ENCODE results near the gene PPP1R3C. TPM values are rescaled to one million over a fixed set of nuclear protein-coding genes. Genes with fewer than 3 reads are reported as not detected.
A peak's percentile ranks its signal among the peaks of the same experiment; 100 is the strongest.

The PPP1R3C gene
- total RNA-seq, 2 donors from 2014 or later, result 10.6 to 20.5 TPM

DNA sequence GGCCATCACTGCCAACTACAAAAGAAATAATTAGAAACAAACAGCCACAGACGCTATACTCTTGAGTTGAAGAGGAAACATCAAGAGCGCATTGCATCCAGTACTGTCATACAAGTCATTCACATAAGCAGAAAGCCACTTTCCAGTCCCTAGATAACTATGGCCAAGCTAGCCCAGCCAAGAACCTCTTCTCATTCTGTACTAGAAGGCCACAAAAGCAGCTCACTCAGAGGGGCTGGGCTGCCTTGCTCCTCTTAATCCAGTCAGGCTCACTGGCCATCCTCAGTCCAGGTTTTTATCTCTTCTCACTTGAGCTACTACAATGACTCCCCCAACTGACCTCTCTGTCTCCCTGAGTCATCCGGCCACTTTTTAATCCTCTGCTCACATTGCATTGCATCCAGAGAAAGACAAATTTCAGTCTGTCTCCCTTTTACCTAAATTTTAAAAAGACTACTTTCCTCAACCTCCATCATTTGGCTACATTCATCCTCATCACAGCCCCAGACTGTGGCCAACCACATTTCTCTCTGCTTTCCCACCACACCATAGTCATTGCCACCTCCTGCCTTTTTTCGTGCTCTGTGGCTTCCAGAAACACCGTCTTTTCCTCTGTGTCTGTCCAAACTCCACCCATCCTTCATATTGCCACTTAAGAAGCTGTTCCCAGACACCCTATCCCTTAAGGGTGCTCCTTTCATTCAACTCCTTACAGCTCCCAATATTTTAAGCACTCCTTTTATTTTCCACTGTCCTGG, 25.0 kb downstream of the PPP1R3C start:
- Histone ChIP-seq H3K27me3 (replicated peaks; ENCODE audit: insufficient read depth) (no peaks in the 10 kb centered on the region), H3K4me3 (no peak overlapping the region), H3K9me3 (no peaks in the 10 kb centered on the region), H3K36me3 (no peaks in the 10 kb centered on the region), H3K4me1 (replicated peaks) (peaks cover 3% of the 10 kb centered on the region), H3K27ac (peak overlapping the region; percentile 64 to 78)
- 31% methylated on average over 5 of the region's 5 CpGs for WGBS
- DNase-seq (ENCODE audit: low spot score), result no peak
- TF ChIP-seq POLR2A (IDR thresholded peaks at IDR 0.05) (no peak), POLR2AphosphoS5 (IDR thresholded peaks at IDR 0.05) (no peak)
- TF ChIP-seq, protein P1, sequence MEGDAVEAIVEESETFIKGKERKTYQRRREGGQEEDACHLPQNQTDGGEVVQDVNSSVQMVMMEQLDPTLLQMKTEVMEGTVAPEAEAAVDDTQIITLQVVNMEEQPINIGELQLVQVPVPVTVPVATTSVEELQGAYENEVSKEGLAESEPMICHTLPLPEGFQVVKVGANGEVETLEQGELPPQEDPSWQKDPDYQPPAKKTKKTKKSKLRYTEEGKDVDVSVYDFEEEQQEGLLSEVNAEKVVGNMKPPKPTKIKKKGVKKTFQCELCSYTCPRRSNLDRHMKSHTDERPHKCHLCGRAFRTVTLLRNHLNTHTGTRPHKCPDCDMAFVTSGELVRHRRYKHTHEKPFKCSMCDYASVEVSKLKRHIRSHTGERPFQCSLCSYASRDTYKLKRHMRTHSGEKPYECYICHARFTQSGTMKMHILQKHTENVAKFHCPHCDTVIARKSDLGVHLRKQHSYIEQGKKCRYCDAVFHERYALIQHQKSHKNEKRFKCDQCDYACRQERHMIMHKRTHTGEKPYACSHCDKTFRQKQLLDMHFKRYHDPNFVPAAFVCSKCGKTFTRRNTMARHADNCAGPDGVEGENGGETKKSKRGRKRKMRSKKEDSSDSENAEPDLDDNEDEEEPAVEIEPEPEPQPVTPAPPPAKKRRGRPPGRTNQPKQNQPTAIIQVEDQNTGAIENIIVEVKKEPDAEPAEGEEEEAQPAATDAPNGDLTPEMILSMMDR (IDR thresholded peaks at IDR 0.05), result no peak
- intact Hi-C loops (cut with DNase I), result loop anchor here (2.0 kb wide), 1 partner anchor 25 kb away; the partner anchor contains the start of gene PPP1R3C

DNA sequence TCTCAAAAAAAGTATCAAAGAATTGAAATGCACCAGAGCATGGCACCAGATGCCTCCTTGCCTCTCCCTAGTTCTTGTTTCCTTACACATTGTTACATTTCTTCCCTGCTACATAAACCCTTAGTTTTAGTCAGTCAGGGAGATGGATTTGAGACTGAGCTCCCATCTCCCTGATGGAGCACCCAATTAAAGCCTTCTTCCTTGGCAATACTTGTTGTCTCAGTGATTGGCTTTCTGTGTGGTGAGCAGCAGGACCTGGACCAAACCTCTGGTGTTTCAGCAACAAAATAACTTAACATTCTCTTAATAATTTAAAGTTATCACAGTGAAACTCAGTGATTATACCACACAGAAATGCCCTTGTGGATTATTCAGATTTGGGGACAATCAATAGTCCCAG, 26.9 kb downstream of the PPP1R3C start:
- intact Hi-C loops (cut with DNase I), result no loop called here
- Histone ChIP-seq H3K27ac (peak overlapping the region in 1 of 2 donors; percentile 43), H3K9me3 (no peaks in the 10 kb centered on the region), H3K27me3 (replicated peaks; ENCODE audit: insufficient read depth) (no peaks in the 10 kb centered on the region), H3K36me3 (no peaks in the 10 kb centered on the region), H3K4me1 (replicated peaks) (peaks cover 3% of the 10 kb centered on the region), H3K4me3 (no peak overlapping the region)
- TF ChIP-seq, protein P1 (IDR thresholded peaks at IDR 0.05), result no peak
- TF ChIP-seq POLR2AphosphoS5 (IDR thresholded peaks at IDR 0.05) (no peak), POLR2A (IDR thresholded peaks at IDR 0.05) (no peak)
- no peak for DNase-seq (ENCODE audit: low spot score)

DNA sequence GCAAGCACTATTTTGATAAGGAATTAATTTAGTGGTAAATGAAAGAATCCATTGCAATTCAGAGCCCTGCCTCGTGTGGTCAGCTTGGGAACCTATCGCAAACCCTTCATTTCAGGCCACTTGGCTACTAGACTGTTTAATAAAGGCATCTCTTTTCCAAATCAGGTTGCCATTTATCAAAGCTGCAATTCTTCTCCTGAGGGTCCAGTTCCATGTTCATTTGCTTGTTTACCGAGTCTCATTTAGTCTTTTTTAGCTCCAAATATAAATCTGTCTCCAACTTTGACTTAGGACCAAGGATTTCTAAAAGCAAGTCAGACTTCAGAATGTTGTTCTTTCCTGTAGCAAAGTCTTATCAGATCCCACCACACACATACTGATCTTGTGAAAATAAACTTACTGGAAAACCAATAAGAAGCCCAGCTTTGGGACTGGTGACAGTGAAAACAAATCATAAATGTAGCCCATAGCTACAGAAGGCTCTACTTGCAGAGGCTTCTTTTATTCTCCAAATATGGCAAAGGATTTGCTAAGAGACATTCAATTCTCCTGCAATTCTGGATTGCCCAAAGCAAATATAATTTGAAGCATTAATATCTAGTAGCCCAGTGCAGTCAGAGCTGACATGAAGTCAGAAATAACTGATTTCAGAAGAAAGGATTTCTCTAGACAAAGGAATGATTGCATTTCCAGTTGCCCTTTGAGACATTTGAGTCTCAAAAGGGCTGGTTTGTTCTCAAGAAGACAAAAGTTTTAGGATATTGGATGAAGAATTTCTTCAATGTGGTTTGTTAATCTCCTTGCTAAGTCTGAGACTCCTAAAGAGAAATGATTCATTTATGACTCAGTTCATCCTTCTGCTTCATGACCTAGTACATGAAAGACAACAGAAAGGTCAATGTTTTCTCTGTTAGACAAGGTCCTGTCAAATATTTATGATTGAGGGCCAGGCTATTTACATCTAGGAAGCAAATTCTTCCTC, 28.0 kb downstream of the PPP1R3C start:
- peaks cover 3% of the 10 kb centered on the region for H3K4me1 ChIP-seq (replicated peaks)
- no peak for DNase-seq (ENCODE audit: low spot score)
- H3K27ac ChIP-seq, result peak overlapping the region; percentile 43 to 52

DNA sequence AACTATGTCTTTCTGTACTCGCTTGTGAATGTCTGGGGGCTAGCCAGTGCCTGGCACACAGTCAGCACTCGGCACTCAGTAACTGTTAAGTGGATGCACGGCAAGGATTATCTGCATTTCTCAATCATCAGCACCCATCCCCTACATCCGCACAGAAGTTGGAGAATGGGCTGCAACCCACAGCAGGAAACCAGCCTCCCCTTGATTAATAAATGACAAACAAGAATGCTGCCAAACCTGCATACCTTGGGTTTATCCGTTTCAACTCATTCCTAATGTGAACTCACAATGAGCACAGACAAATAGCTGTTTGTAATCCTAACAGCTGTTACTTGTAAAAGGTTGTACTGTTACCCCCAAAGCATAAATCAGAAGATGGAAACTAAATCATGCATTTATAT, 28.9 kb downstream of the PPP1R3C start:
- WGBS, result 17% methylated on average over 5 of the region's 5 CpGs
- no peaks in the 10 kb centered on the region for H3K36me3 ChIP-seq
- peaks cover 3% of the 10 kb centered on the region for H3K4me1 ChIP-seq (replicated peaks)
- TF ChIP-seq, protein P1 (IDR thresholded peaks at IDR 0.05), result no peak
- TF ChIP-seq POLR2AphosphoS5 (IDR thresholded peaks at IDR 0.05), result peak; percentile 66
- TF ChIP-seq POLR2A (IDR thresholded peaks at IDR 0.05), result no peak
- no peaks in the 10 kb centered on the region for H3K9me3 ChIP-seq
- H3K27ac ChIP-seq, result peak overlapping the region; percentile 43 to 52
- no peaks in the 10 kb centered on the region for H3K27me3 ChIP-seq (replicated peaks; ENCODE audit: insufficient read depth)
- DNase-seq (ENCODE audit: low spot score), result peak; percentile 47
- H3K4me3 ChIP-seq, result no peak overlapping the region
- intact Hi-C loops (cut with DNase I), result no loop called here

More for the DNA sequence above, 28.0 kb downstream of the PPP1R3C start:
- TF ChIP-seq POLR2A (IDR thresholded peaks at IDR 0.05) (no peak), POLR2AphosphoS5 (IDR thresholded peaks at IDR 0.05) (peak; percentile 19)
- TF ChIP-seq, protein P1 (IDR thresholded peaks at IDR 0.05), result peak in 1 of 4 experiments; percentile 14
- WGBS, result 25% methylated on average over 3 of the region's 3 CpGs
- Histone ChIP-seq H3K9me3 (no peaks in the 10 kb centered on the region), H3K36me3 (no peaks in the 10 kb centered on the region), H3K27me3 (replicated peaks; ENCODE audit: insufficient read depth) (no peaks in the 10 kb centered on the region), H3K4me3 (no peak overlapping the region)
- intact Hi-C loops (cut with DNase I), result no loop called here
